Gastrocnemius medialis (tissue), 4 donors: ENCODE data around the gene HSFX1.
"Not testable (repeated sequence)": the region's sequence is repeated elsewhere in the genome, so short reads cannot be mapped to it uniquely, and the experiment has no call there.

Experiments
- CTCF ChIP-seq, 5 experiments: fragments of 450-650 bp in 3 of 5; fragments of 200-600 bp in 2 of 5; sonication (generic) in 2 of 5; IDR thresholded peaks in 4 of 5; conservative IDR thresholded peaks in 1 of 5; 1 replicate in 4 of 5; 2 replicates in 1 of 5; pipeline ENCODE4 v1.5.1; 2016 to 2019; ENCODE audit warnings: antibody characterized with exemption in 5 of 5, mild to moderate bottlenecking in 3 of 5, moderate library complexity in 3 of 5
- POLR2A ChIP-seq, 2 donors: fragments of 450-650 bp; IDR thresholded peaks; one replicate each; pipeline ENCODE4 v1.6.1; 2017; ENCODE audit warnings: antibody characterized with exemption in 2 of 2, mild to moderate bottlenecking in 2 of 2, moderate library complexity in 2 of 2

DNA sequence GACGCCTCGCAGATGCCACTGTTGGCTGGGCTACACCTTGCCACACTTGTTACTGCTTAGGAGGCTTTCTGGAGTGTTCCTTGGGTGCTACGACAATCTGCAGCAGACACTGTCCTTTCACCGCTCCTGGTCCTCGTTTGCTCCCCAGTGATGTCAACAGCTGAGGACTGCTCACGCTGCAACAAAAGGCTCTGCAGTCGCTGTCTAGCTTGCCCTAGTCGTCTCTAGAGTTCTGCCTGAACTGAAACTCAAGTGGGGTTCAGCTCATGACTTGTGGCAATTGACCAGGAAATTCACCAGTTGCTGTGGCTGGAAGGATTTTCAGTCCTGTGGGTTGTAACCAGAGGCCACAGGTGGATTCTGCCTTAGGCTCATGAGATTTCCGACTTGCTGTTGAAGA is 842 bp upstream of the HSFX1 start:
- not testable (repeated sequence) for TF ChIP-seq POLR2A (IDR thresholded peaks at IDR 0.05); CTCF (IDR thresholded peaks at IDR 0.05 in 4 of 5, conservative IDR thresholded peaks at IDR 0.05 in 1 of 5)
